Kidney (tissue), 14 donors: Measurements from ENCODE around the gene BSN. TPM values are rescaled to one million over a fixed set of nuclear protein-coding genes. Genes with fewer than 3 reads are reported as not detected.

Experiments
- DNase-seq, 5 donors: peaks; one replicate each; pipeline ENCODE4 v3.0.0-alpha.2; 2013 to 2020
- FAIRE-seq: peaks from 2 replicates; lab custom pipeline; 2012; peaks lifted over from hg19 to GRCh38; lab: Jason Lieb, UNC
- H3K27ac ChIP-seq, 2 donors: one replicate each; pipeline ENCODE4 v1.7.0; 2013; ENCODE audit warnings: low read depth in 2 of 2, low read length in 2 of 2, inconsistent platforms in 1 of 2
- H3K27me3 ChIP-seq: one replicate; pipeline ENCODE4 v1.7.1; 2013; ENCODE audit warnings: low read length, inconsistent platforms; ENCODE audit not compliant: control insufficient read depth, insufficient read depth
- H3K36me3 ChIP-seq, 3 donors: one replicate each; pipeline versions ENCODE4 v1.7.0 to v1.7.1; 2013; ENCODE audit warnings: low read length in 3 of 3, control low read depth in 1 of 3, inconsistent platforms in 1 of 3; ENCODE audit not compliant: insufficient read depth in 3 of 3, control insufficient read depth in 2 of 3
- H3K4me1 ChIP-seq, 3 donors: one replicate each; pipeline versions ENCODE4 v1.7.0 to v1.7.1; 2013; ENCODE audit warnings: low read length in 3 of 3, inconsistent platforms in 1 of 3, low read depth in 1 of 3; ENCODE audit not compliant: control insufficient read depth in 2 of 3, insufficient read depth in 2 of 3
- H3K4me3 ChIP-seq, 3 donors: one replicate each; pipeline versions ENCODE4 v1.7.0 to v1.8.1; 2013; ENCODE audit warnings: low read length in 3 of 3, control low read depth in 1 of 3, inconsistent platforms in 1 of 3
- H3K9ac ChIP-seq, 3 donors: one replicate each; pipeline versions ENCODE4 v1.7.0 to v1.7.1; 2013; ENCODE audit warnings: low read length in 3 of 3, control low read depth in 1 of 3, inconsistent platforms in 1 of 3
- H3K9me3 ChIP-seq, 3 donors: one replicate each; pipeline versions ENCODE4 v1.7.0 to v1.7.1; 2013; ENCODE audit warnings: low read length in 3 of 3, control low read depth in 1 of 3, inconsistent platforms in 1 of 3; ENCODE audit not compliant: control insufficient read depth in 2 of 3, insufficient read depth in 1 of 3
- intact Hi-C: fragments of 100-400 bp; cut with DNase I; formaldehyde crosslinking; loops from one replicate; pipeline ENCODE4 v1.11.1; 2022
- polyA plus RNA-seq: library from polyadenylated mRNA; stranded (reverse); fragments of 350-450 nt; fragmentation: Illumina TruSeq; extraction: RNeasy Lipid Tissue Mini Kit (QIAGEN cat#74804); gene quantifications from one replicate; pipeline ENCODE4 v1.2.3, GENCODE V29; 2014; ENCODE audit warnings: low read depth, low replicate concordance; ENCODE audit not compliant: insufficient read depth
- total RNA-seq: library from RNA; stranded (reverse); fragmentation: NEBNext Ultra II Directional; extraction: Animal tissue kit (Norgen Biotek cat#: 25700); gene quantifications from one replicate; pipeline ENCODE4 v1.2.1, GENCODE V29; 2021
- TF ChIP-seq, protein P1 (sequence below): IDR thresholded peaks from 3 replicates; pipeline ENCODE4 v1.5.1; 2012; ENCODE audit warnings: mild to moderate bottlenecking, moderate library complexity, borderline replicate concordance; ENCODE audit not compliant: insufficient read depth; ENCODE audit errors: extremely low read depth
- donor health status: control.
- donor health status: control.
- donor health status: control.
- donor health status: control.
- donor health status: control.
- donor health status: DM: yes; HTN: yes; CAD: no.
- donor health status: Normal renal cell carcinoma (clear cell type).

Gene BSN
- total and polyA plus RNA-seq, 2 donors from 2014 or later = 0.11 to 1.3 TPM

- Histone ChIP-seq H3K9ac (no peak overlapping the region), H3K4me3 (no peak overlapping the region), H3K36me3 (no peaks in the 10 kb centered on the region), H3K9me3 (no peaks in the 10 kb centered on the region), H3K27ac (no peak overlapping the region), H3K4me1 (no peaks in the 10 kb centered on the region), H3K27me3 (no peaks in the 10 kb centered on the region)
- no peak for DNase-seq
- TF ChIP-seq, protein P1, sequence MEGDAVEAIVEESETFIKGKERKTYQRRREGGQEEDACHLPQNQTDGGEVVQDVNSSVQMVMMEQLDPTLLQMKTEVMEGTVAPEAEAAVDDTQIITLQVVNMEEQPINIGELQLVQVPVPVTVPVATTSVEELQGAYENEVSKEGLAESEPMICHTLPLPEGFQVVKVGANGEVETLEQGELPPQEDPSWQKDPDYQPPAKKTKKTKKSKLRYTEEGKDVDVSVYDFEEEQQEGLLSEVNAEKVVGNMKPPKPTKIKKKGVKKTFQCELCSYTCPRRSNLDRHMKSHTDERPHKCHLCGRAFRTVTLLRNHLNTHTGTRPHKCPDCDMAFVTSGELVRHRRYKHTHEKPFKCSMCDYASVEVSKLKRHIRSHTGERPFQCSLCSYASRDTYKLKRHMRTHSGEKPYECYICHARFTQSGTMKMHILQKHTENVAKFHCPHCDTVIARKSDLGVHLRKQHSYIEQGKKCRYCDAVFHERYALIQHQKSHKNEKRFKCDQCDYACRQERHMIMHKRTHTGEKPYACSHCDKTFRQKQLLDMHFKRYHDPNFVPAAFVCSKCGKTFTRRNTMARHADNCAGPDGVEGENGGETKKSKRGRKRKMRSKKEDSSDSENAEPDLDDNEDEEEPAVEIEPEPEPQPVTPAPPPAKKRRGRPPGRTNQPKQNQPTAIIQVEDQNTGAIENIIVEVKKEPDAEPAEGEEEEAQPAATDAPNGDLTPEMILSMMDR = no peak
- FAIRE-seq = no peak
- intact Hi-C loops = no loop called here
Measured at GRCh38 chr3:49641921-49642707, 87.8 kb downstream of the BSN start.

- Histone ChIP-seq H3K9ac (no peak overlapping the region), H3K27ac (no peak overlapping the region), H3K36me3 (no peaks in the 10 kb centered on the region), H3K4me1 (no peaks in the 10 kb centered on the region), H3K27me3 (no peaks in the 10 kb centered on the region), H3K9me3 (no peaks in the 10 kb centered on the region), H3K4me3 (no peak overlapping the region)
- DNase-seq (no peak), FAIRE-seq (no peak)
- intact Hi-C loops = no loop called here
- TF ChIP-seq, protein P1 = no peak
Measured at GRCh38 chr3:49642708-49643145, 88.5 kb downstream of the BSN start.

- no peaks in the 10 kb centered on the region for H3K9me3 ChIP-seq
- no peak overlapping the region for H3K4me3 ChIP-seq
- no peaks in the 10 kb centered on the region for H3K27me3 ChIP-seq
- FAIRE-seq = no peak
- H3K27ac ChIP-seq = no peak overlapping the region
- peaks cover 0 to 5% (median 0%) of the 10 kb centered on the region in 3 donors for H3K4me1 ChIP-seq
- intact Hi-C loops = no loop called here
- H3K36me3 ChIP-seq = no peaks in the 10 kb centered on the region
- TF ChIP-seq, protein P1 = no peak
- no peak for DNase-seq
- H3K9ac ChIP-seq = no peak overlapping the region
Measured at GRCh38 chr3:49644684-49645083, 90.4 kb downstream of the BSN start.
